Naive B cell (primary cell): ENCODE measurements around the gene RNF121. TPM values are rescaled to one million over a fixed set of nuclear protein-coding genes. Genes with fewer than 3 reads are reported as not detected.
A peak's percentile ranks its signal among the peaks of the same experiment; 100 is the strongest.

ENCODE experiments used
- ATAC-seq, 2 donors: fragments of 150-1000 bp; cut with Tn5 transposase; 2 replicates each; pipeline ENCODE4 v1.10.0; 2021; ENCODE audit warnings: low read depth in 2 of 2, mild to moderate bottlenecking in 2 of 2, moderate library complexity in 2 of 2
- DNase-seq: peaks from one replicate; pipeline ENCODE4 v3.0.0; 2022
- H3K27ac Mint-ChIP-seq, 6 donors: one replicate each; pipeline ENCODE4 v1.8.0; 2020 to 2022; ENCODE audit warnings: mild to moderate bottlenecking in 6 of 6, mixed read lengths in 6 of 6, moderate library complexity in 5 of 6, inconsistent platforms in 2 of 6
- H3K27me3 Mint-ChIP-seq, 3 donors: one replicate each; pipeline ENCODE4 v1.8.0; 2021 to 2022; ENCODE audit warnings: mixed read lengths in 3 of 3, mild to moderate bottlenecking in 1 of 3
- H3K36me3 Mint-ChIP-seq, 2 donors: one replicate each; pipeline ENCODE4 v1.8.0; 2020 to 2022; ENCODE audit warnings: mixed read lengths in 2 of 2, inconsistent platforms in 1 of 2, mild to moderate bottlenecking in 1 of 2
- H3K4me1 Mint-ChIP-seq, 3 donors: one replicate each; pipeline ENCODE4 v1.8.0; 2020 to 2022; ENCODE audit warnings: mixed read lengths in 3 of 3, inconsistent platforms in 1 of 3, mild to moderate bottlenecking in 1 of 3, moderate library complexity in 1 of 3
- H3K4me3 Mint-ChIP-seq, 8 donors: one replicate each; pipeline ENCODE4 v1.8.0; 2020 to 2022; ENCODE audit warnings: mild to moderate bottlenecking in 8 of 8, mixed read lengths in 8 of 8, moderate library complexity in 8 of 8, inconsistent platforms in 2 of 8
- H3K9me3 Mint-ChIP-seq, 7 donors: one replicate each; pipeline ENCODE4 v1.8.0; 2020 to 2022; ENCODE audit warnings: mixed read lengths in 7 of 7, mild to moderate bottlenecking in 5 of 7, inconsistent platforms in 2 of 7, moderate library complexity in 1 of 7
- polyA plus RNA-seq, 6 donors: library from polyadenylated mRNA; unstranded; fragments of 300-500 nt; fragmentation: Illumina TruSeq; gene quantifications; one replicate each; pipeline ENCODE4 v1.2.3, GENCODE V29; 2021; ENCODE audit warnings: low read depth in 6 of 6

The RNF121 gene
- polyA plus RNA-seq, 6 donors from 2014 or later: 6.5 to 11.3 (median 9.2) TPM

DNA sequence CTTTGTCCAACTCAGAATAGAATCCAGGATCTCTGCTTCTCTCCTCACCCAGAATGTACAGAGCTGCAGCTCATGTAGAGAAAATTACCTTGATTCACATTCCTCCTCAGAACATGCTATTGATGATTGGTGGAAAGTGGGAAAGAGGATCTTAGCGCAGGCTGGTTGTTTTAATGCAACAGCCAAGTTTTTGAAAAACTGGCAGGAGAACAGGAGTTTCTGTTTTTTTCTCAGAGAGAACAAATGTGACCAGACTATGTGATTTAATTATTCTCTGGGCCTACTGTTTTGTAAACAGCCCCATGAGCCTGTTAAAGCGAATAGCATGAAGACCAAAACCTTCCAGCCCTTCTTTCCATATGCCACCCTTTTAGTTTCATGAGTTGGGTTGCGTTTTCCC lies 50.8 kb downstream of the RNF121 start:
- no peak overlapping the region for H3K4me3 Mint-ChIP-seq
- ATAC-seq (no peak), DNase-seq (no peak)
- peaks cover 13 to 30% (median 28%) of the 10 kb centered on the region in 3 donors for H3K4me1 Mint-ChIP-seq
- H3K27me3 Mint-ChIP-seq: no peaks in the 10 kb centered on the region
- H3K27ac Mint-ChIP-seq: peak overlapping the region in 5 of 6 donors; percentile 36 to 80 (median 46)
- no peaks in the 10 kb centered on the region for H3K36me3 Mint-ChIP-seq
- no peaks in the 10 kb centered on the region for H3K9me3 Mint-ChIP-seq

DNA sequence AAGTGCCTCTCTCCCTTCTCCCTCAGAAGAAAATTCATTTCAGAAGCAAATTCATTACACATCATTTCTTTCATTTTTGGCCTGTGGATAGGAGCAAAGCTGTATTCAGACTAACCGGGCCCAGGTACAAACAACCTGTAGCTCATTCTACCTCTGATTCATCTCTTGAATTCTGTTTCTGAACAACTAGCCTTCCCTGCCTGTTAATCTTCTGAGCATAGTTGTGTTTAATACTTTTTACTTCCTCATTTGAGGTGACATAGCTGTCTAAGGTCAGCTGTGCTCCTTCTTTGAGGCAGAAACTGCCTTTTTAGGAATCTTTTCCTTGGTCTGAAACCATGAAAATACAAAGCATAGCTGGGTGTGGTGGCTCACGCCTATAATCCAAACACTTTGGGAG lies 57.3 kb downstream of the RNF121 start:
- Mint-ChIP-seq H3K27me3 (no peaks in the 10 kb centered on the region), H3K4me1 (peaks cover 22 to 38% (median 29%) of the 10 kb centered on the region in 3 donors), H3K4me3 (peak overlapping the region in 2 of 8 donors; percentile 1 to 7), H3K9me3 (no peaks in the 10 kb centered on the region), H3K36me3 (peaks cover 0 to 5% of the 10 kb centered on the region in 2 donors), H3K27ac (peak overlapping the region in 5 of 6 donors; percentile 40 to 90 (median 74))
- DNase-seq (no peak), ATAC-seq (peak; percentile 73)

DNA sequence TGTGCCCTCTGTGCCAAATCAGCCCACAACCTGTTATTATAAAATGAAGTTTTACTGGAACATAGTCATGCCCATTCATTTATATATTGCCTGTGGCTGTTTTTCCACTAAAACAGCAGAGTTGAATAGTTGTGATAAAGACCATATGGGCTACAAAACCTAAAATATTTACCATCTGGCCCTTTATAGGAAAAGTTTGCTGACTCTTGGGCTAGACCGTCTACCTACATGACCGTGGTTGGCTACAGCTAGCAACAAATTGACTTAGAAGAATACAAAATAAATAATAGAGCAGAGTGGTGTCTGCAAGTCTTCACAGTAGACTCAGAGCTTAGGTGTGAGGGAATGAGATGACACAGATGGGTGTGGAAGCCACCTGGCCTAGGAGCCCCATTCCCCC lies 58.7 kb downstream of the RNF121 start:
- Mint-ChIP-seq H3K27me3 (no peaks in the 10 kb centered on the region), H3K36me3 (peaks cover 0 to 5% of the 10 kb centered on the region in 2 donors), H3K4me1 (peaks cover 31 to 52% (median 42%) of the 10 kb centered on the region in 3 donors), H3K27ac (no peak overlapping the region), H3K9me3 (no peaks in the 10 kb centered on the region), H3K4me3 (no peak overlapping the region)
- no peak for ATAC-seq
- DNase-seq: no peak

DNA sequence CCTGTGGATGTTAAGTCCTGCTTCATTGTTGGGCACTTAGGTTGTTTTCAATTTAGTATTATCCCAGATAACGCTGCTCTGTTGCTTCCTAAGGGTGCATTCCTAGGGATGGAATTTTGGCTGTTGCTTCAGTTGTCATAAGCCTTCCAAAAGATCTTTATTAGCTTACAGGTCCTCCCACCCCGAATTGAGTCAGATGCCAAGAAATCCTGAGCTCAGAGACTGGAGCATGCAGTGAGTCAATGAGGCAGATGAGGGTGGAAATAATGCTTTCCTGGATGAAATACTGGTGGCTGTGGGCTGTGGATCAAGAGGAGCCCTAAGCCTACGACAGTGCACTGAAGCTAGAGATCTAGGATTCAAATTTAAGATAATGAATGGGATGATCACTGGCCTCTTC lies 59.2 kb downstream of the RNF121 start:
- Mint-ChIP-seq H3K9me3 (no peaks in the 10 kb centered on the region), H3K4me1 (peaks cover 35 to 56% (median 48%) of the 10 kb centered on the region in 3 donors), H3K27ac (no peak overlapping the region), H3K27me3 (no peaks in the 10 kb centered on the region), H3K4me3 (no peak overlapping the region), H3K36me3 (peaks cover 0 to 5% of the 10 kb centered on the region in 2 donors)
- ATAC-seq (no peak), DNase-seq (no peak)

DNA sequence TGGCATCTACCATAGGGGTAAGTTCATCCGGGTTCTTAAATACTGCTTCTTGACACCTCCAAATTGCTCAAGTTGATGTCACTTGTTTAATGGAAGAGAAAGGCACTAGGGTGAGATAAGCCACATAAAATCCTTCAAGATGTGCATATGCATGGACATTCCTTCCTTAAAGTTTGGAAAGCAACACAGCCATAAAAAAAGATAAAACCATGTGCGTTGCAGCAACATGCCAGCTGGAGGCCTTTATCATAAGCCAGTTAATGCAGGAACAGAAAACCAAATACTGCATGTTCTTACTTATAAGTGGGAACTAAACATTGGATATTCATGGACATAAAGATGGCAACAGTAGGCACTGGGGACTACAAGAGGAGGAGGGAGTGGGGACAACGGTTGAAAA lies 61.9 kb downstream of the RNF121 start:
- ATAC-seq (no peak), DNase-seq (no peak)
- H3K9me3 Mint-ChIP-seq: peaks cover 0 to 6% (median 0%) of the 10 kb centered on the region in 7 donors
- no peaks in the 10 kb centered on the region for H3K27me3 Mint-ChIP-seq
- peaks cover 43 to 74% (median 61%) of the 10 kb centered on the region in 3 donors for H3K4me1 Mint-ChIP-seq
- peak overlapping the region in 1 of 6 donors; percentile 32 for H3K27ac Mint-ChIP-seq
- H3K4me3 Mint-ChIP-seq: no peak overlapping the region
- peaks cover 0 to 5% of the 10 kb centered on the region in 2 donors for H3K36me3 Mint-ChIP-seq

DNA sequence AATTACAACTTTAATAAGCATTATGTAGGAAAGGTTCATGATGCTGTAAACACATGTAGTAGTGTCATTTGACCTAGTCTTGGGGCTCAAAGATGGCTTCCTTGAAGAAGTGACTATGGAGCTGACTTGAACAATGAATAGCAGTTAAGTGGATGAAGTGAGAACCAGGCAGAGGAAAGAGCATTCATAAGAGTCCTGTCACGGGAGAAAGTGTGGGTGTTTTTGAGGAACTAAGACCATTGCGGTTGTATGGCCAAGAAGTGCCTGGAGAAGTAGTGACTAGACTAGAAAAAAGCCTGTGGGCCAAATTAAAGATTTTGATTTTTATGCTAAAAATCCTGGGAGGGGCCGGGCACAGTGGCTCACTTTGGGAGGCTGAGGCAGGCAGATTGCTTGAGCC lies 62.6 kb downstream of the RNF121 start:
- Mint-ChIP-seq H3K9me3 (peaks cover 0 to 6% (median 0%) of the 10 kb centered on the region in 7 donors), H3K4me1 (peaks cover 38 to 67% (median 54%) of the 10 kb centered on the region in 3 donors), H3K27ac (peak overlapping the region in 5 of 6 donors; percentile 5 to 87 (median 83)), H3K36me3 (no peaks in the 10 kb centered on the region), H3K4me3 (peak overlapping the region in 7 of 8 donors; percentile 1 to 81 (median 24)), H3K27me3 (no peaks in the 10 kb centered on the region)
- ATAC-seq: peak; percentile 93 to 94
- DNase-seq: peak; percentile 75

DNA sequence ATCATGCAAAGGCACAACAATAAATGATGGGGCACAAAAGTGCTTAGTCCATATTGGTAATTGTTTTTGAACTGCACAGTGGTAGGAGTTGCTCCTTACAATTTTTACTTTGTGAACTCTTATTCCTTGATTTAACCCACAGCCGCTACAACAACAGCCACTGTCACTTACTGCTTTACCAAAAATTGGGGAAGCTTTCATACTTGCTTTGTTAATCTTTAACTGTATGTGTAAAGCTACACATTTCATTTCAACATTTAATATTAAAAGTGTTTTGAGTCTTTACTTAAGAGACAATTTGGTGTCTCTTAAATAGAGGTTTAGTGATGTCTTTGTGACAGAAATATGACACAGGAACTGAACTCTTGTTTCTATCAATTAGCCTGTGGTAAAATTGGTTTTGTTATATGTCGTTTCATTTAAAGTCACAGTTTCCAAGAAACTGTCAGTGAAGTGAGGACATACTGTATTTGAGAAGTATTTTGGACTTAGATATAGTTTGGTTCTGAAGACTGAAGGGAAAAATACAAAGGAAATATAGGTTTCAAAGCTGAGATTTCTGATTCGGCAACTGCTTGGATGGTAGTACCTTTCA lies 63.4 kb downstream of the RNF121 start:
- H3K4me1 Mint-ChIP-seq: peaks cover 38 to 66% (median 54%) of the 10 kb centered on the region in 3 donors

DNA sequence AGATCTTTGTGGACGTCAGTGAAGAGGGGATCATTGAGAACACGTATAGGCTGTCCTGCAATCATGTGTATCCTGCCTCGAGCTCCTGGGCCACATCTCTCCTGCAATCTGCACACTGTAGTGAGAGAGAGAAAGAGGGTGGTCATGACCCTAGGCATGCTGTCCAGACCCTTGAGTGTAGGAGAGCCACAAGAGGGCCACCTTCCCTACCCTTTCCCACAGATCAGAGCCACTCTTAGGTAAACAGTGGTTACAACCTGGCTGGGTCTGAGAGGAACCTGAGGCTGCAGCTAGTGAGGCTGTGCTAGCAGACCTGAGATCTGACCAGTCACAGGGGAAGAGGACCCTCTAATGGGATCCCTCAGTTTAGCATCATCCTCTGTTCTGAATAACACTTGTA lies 65.9 kb downstream of the RNF121 start:
- Mint-ChIP-seq H3K27me3 (no peaks in the 10 kb centered on the region), H3K4me3 (peak overlapping the region in 3 of 8 donors; percentile 12 to 42 (median 32)), H3K9me3 (peaks cover 0 to 6% (median 0%) of the 10 kb centered on the region in 7 donors), H3K27ac (peak overlapping the region in 3 of 6 donors; percentile 26 to 96 (median 33)), H3K4me1 (peaks cover 57 to 81% (median 80%) of the 10 kb centered on the region in 3 donors), H3K36me3 (peaks cover 0 to 6% of the 10 kb centered on the region in 2 donors)
- DNase-seq: no peak
- no peak for ATAC-seq

More for the DNA sequence above, 63.4 kb downstream of the RNF121 start:
- Mint-ChIP-seq H3K27me3 (no peaks in the 10 kb centered on the region), H3K27ac (peak overlapping the region in 5 of 6 donors; percentile 5 to 87 (median 83)), H3K4me3 (peak overlapping the region in 2 of 8 donors; percentile 75 to 81), H3K36me3 (no peaks in the 10 kb centered on the region), H3K9me3 (peaks cover 0 to 6% (median 0%) of the 10 kb centered on the region in 7 donors)
- ATAC-seq (no peak), DNase-seq (no peak)

DNA sequence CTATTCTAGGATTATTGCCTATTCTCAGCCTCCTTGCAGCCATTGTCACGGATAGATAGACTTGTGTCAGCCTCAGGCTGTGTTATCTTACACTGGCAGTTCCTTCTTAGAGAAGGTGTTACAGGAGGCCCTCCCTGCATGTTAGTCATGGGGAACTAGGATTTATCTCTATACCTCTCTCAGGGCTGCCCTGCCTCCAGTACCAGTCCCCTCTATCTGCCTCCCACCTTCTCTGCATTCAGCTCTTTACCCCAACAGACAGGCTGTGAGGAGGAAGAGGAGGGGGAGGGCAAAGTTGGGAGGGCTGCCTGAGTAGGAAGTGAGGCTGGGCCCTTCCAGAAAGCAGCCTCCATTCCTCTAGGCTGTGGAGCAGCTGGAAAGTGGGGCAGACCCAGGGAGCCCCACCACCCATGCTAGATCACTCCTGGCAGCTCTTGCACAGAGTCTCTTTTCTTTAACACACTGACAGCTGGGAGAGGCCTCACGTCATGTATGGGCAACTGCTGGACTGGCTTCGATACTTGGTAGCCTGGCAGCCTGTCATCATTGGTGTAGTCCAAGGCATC lies 67.0 kb downstream of the RNF121 start:
- Mint-ChIP-seq H3K9me3 (peaks cover 0 to 6% (median 0%) of the 10 kb centered on the region in 7 donors), H3K36me3 (peaks cover 0 to 6% of the 10 kb centered on the region in 2 donors), H3K27me3 (no peaks in the 10 kb centered on the region), H3K4me1 (peaks cover 52 to 78% (median 71%) of the 10 kb centered on the region in 3 donors), H3K4me3 (peak overlapping the region in 1 of 8 donors; percentile 6), H3K27ac (peak overlapping the region in 2 of 6 donors; percentile 29 to 34)
- DNase-seq: no peak
- ATAC-seq: no peak

DNA sequence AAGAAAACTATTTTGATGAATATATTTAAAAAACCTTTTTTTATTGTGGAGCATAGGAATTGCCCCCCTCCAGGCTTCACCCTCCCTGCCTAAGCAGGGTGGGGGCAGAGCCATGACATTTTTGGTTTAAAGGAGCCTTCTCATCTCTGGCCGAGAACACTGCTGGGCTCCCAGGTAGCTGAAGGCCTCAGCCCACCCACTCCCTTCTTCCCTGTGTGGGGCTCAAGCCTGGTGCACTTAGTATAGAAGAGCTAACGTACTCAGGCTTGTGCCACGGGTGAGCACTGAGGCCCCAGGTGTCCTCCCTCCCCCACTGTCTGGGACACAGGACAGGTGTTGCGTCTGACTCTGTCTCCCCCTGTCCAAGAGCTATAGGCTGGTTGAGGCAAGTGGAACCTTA lies 67.7 kb downstream of the RNF121 start:
- DNase-seq (no peak), ATAC-seq (no peak)
- H3K27me3 Mint-ChIP-seq: no peaks in the 10 kb centered on the region
- no peak overlapping the region for H3K4me3 Mint-ChIP-seq
- peak overlapping the region in 3 of 6 donors; percentile 34 to 88 (median 87) for H3K27ac Mint-ChIP-seq
- H3K36me3 Mint-ChIP-seq: peaks cover 0 to 6% of the 10 kb centered on the region in 2 donors
- peaks cover 0 to 6% (median 0%) of the 10 kb centered on the region in 7 donors for H3K9me3 Mint-ChIP-seq
- peaks cover 46 to 71% (median 65%) of the 10 kb centered on the region in 3 donors for H3K4me1 Mint-ChIP-seq

DNA sequence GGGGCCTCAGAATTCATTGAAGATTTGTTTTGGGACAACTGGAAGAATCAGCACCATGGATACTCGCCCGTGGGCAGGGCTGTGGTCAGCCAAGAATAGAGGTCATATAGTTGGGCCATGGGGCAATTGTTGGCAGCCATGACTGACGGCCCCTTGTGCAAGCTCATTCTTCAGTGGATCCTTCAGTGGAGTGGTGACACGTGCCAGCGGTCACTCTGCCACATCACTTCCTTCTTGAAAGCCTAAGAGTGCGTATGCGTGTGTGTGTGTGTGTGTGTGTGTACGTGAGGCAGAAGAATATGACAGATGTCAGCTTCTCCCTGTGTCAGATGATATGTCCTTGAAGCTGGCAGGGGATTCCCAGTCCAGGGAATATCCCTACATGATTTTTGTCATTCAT lies 68.1 kb downstream of the RNF121 start:
- no peak for ATAC-seq
- H3K4me3 Mint-ChIP-seq: no peak overlapping the region
- peaks cover 0 to 6% (median 0%) of the 10 kb centered on the region in 7 donors for H3K9me3 Mint-ChIP-seq
- DNase-seq: no peak
- H3K27ac Mint-ChIP-seq: peak overlapping the region in 3 of 6 donors; percentile 84 to 88 (median 87)
- H3K4me1 Mint-ChIP-seq: peaks cover 46 to 69% (median 65%) of the 10 kb centered on the region in 3 donors
- H3K27me3 Mint-ChIP-seq: no peaks in the 10 kb centered on the region
- peaks cover 0 to 6% of the 10 kb centered on the region in 2 donors for H3K36me3 Mint-ChIP-seq

DNA sequence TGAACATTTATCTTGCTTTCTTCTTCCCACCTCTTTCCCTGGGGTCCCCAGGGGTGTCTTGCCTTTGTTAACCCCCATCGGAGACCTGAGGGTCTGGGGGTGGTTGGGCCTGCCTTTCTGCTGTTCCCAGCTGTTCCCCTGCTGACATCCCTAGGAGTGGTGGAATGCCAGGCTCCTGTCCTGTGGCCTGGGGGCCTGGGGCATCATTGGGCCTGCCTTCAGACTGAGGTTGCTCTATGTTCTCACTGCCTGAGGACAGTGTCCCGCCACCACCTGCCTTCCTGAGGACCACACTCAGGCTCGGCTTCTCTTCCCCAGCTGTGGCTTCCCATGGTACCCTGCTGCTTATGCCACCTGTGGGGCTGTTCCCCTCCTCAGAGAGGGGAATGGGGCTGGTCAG lies 68.7 kb downstream of the RNF121 start:
- Mint-ChIP-seq H3K36me3 (peaks cover 0 to 11% of the 10 kb centered on the region in 2 donors), H3K27me3 (no peaks in the 10 kb centered on the region), H3K4me3 (no peak overlapping the region), H3K27ac (peak overlapping the region in 3 of 6 donors; percentile 33 to 88 (median 72)), H3K9me3 (peaks cover 0 to 6% (median 0%) of the 10 kb centered on the region in 7 donors), H3K4me1 (peaks cover 48 to 66% (median 65%) of the 10 kb centered on the region in 3 donors)
- ATAC-seq: no peak
- DNase-seq: no peak

DNA sequence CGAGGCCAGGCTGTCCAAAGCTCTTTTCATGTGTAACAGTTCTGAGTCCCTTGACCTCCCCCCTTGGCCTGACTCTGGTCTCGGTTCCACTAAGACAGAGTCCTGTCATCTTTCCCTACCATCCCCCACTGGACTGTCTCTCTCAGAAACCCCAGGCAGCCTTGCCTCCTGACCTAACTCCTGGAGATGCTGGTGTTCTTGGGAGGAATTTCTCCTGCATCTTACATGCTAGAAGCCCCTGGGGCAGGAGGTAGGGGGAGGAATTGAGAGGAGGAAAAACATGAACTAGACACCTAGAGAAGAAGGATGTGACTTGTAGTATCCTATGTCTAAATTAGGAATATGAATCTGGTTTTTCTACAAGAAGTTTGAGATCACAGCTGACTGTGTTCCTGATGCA lies 69.2 kb downstream of the RNF121 start:
- no peak for DNase-seq
- H3K9me3 Mint-ChIP-seq: peaks cover 0 to 6% (median 0%) of the 10 kb centered on the region in 7 donors
- peak overlapping the region in 4 of 8 donors; percentile 82 to 93 (median 86) for H3K4me3 Mint-ChIP-seq
- ATAC-seq: no peak
- peaks cover 0 to 13% of the 10 kb centered on the region in 2 donors for H3K36me3 Mint-ChIP-seq
- peak overlapping the region; percentile 39 to 98 (median 92) for H3K27ac Mint-ChIP-seq
- no peaks in the 10 kb centered on the region for H3K27me3 Mint-ChIP-seq
- peaks cover 45 to 62% (median 61%) of the 10 kb centered on the region in 3 donors for H3K4me1 Mint-ChIP-seq
